ENCODE data around the gene GSTM1.
A peak's percentile ranks its signal among the peaks of the same experiment; 100 is the strongest.

The GSTM1 gene

GRCh38 chr1:109687641-109688499, at the start of gene GSTM1:
TSS of gene GSTM1 (plus strand) at chr1:109687817. CDS start at chr1:109687874, 57 bp downstream.
- DNase-seq: no peak

GRCh38 chr1:109639063-109639840, 48.4 kb upstream of the GSTM1 start:
- DNase-seq: no peak

- DNase-seq: no peak
Observed at GRCh38 chr1:109639841-109640184, 47.8 kb upstream of the GSTM1 start.

DNA sequence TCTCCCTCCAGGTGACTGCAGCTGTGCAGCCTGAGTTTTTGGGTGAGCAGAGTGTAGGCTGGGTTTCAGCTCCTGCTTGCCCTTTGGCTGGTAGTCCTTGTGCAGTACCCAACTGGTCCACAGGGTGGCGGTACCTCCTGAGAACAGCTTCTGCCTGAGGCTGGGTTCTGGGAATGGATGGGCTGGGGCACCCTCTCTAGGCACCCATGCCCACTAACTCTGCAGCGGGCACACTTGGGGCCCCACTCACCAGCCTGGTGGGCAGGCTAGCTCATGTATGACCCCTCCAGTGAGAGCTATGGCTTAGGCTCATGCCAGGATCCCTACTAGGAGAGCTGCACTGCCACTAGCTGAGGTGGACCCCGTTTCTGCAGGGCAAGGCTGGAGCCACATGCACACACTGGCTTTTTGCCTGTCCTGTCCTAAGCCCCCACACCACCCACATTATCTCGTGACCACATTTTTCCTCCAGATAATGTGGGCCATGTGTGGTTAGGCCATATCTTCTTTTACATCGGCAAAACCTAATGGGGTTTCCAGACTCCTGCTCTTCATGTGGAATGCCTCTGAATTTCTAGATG, 47.2 kb upstream of the GSTM1 start:
- DNase-seq: peak; percentile 32

DNA sequence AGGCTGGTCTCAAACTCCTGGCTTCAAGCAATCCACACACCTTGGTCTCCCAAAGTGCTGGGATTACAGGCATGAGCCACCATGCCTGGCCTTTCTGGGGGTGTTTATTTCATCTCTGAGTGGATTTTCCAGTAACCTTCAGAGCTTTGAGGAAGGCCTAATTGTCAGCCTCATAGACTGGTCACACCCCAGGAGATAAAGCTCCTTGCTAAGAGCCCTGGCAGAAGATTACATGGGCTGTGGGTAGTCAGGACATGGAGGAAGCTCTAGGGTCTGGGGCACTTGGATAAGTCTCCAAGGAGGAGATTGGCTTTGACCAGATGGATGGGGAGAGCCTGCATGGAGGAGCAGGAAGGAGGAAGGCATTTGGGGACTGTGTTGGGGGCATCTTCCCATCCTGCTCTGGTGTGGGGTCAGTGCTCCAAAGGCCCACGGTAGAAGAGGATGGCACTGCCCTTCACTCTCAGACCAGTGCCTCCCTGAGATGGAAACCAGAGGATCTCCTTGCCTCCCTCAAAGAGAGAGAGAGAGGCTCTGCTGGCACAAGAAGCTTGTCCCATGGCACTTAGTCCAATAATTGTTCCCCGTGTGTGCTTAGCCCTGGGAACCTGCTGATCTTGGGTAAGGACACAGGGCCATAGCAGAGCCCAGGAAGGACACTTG, 46.4 kb upstream of the GSTM1 start:
- no peak for DNase-seq

GRCh38 chr1:109641861-109642260, 45.8 kb upstream of the GSTM1 start:
- DNase-seq: no peak

GRCh38 chr1:109642626-109643025, 45.0 kb upstream of the GSTM1 start:
- DNase-seq: no peak

GRCh38 chr1:109643385-109644230, 44.0 kb upstream of the GSTM1 start:
- peak; percentile 32 for DNase-seq

DNA sequence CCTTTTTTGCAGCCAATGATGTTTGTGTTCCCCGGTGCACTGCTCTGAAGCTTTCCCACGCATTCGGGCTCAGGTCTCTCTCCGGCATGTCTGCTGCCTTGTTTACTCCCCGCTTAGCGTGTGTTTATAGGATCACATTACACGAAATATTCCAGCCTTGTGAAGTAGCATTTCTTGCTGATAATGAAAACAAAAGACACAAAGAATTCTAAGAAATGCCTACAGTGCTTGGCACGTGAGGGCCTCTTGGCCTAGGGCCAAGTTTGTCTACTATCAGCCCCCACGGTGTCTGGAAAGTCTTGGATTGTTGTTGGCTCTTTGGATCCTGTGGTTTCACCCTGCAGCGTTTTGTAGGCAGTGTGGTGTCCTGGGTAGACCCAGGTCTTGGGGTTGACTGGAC, 42.9 kb upstream of the GSTM1 start:
- no peak for DNase-seq

GRCh38 chr1:109649491-109649914, 38.1 kb upstream of the GSTM1 start:
- no peak for DNase-seq

- no peak for DNase-seq
Observed at GRCh38 chr1:109650609-109651008, 37.0 kb upstream of the GSTM1 start.

- no peak for DNase-seq
Observed at GRCh38 chr1:109652402-109652801, 35.2 kb upstream of the GSTM1 start.

- no peak for DNase-seq
Observed at GRCh38 chr1:109653306-109653705, 34.3 kb upstream of the GSTM1 start.

GRCh38 chr1:109654519-109654918, 33.1 kb upstream of the GSTM1 start:
- DNase-seq: no peak

GRCh38 chr1:109655615-109656519, 31.8 kb upstream of the GSTM1 start, which contains the start of gene GSTM4:
TSS of gene GSTM4 (plus strand) at chr1:109656099. CDS start at chr1:109656390, 291 bp downstream.
- DNase-seq: peak; percentile 22

DNA sequence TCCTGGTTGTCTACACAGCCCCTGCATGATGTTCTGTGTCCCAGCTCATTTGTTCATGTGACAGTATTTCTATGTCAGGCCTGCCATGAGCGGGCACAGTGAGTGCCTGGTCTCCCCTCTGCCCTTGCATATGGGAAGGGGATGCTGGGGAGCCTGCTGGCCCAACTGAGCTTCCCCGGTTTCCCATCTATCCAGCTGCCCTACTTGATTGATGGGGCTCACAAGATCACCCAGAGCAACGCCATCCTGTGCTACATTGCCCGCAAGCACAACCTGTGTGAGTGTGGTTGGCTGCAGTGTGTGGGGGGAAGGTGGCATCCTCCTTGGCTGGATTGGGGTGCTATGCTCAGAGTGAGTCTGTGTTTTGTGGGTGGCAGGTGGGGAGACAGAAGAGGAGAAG, 30.2 kb upstream of the GSTM1 start:
- no peak for DNase-seq

- DNase-seq: no peak
Observed at GRCh38 chr1:109657970-109658369, 29.6 kb upstream of the GSTM1 start.

- DNase-seq: no peak
Observed at GRCh38 chr1:109658533-109659042, 29.0 kb upstream of the GSTM1 start.

- DNase-seq: no peak
Observed at GRCh38 chr1:109659145-109659544, 28.5 kb upstream of the GSTM1 start.

- no peak for DNase-seq
Observed at GRCh38 chr1:109659997-109660690, 27.5 kb upstream of the GSTM1 start.

All from NCI-H446 treated with DMSO at 0.1 percent for 48 hours (cell line).